GM21360 (cell line): ENCODE data around the gene SECISBP2L.
"Not testable (repeated sequence)": the region's sequence is repeated elsewhere in the genome, so short reads cannot be mapped to it uniquely, and the experiment has no call there.

Experiments used
- ATAC-seq: cut with Tn5 transposase; IDR thresholded peaks from one replicate; pipeline ENCODE4 v1.9.1; 2021; ENCODE audit warnings: mild to moderate bottlenecking, moderate library complexity; ENCODE audit not compliant: unreplicated experiment

The SECISBP2L gene

GRCh38 chr15:48996276-48996675, 50.0 kb downstream of the SECISBP2L start:
- no peak for ATAC-seq

GRCh38 chr15:48993380-48993779, 52.9 kb downstream of the SECISBP2L start:
- ATAC-seq: no peak

- ATAC-seq: peak; percentile 49
Observed at GRCh38 chr15:48992545-48992944, 53.7 kb downstream of the SECISBP2L start.

GRCh38 chr15:48992096-48992495, 54.1 kb downstream of the SECISBP2L start:
- no peak for ATAC-seq

GRCh38 chr15:48989170-48989569, 57.1 kb downstream of the SECISBP2L start:
- ATAC-seq: no peak

- no peak for ATAC-seq
Observed at GRCh38 chr15:48987142-48987541, 59.1 kb downstream of the SECISBP2L start.

GRCh38 chr15:48986240-48986639, 60.0 kb downstream of the SECISBP2L start:
- no peak for ATAC-seq

- no peak for ATAC-seq
Observed at GRCh38 chr15:48985516-48985915, 60.7 kb downstream of the SECISBP2L start.

GRCh38 chr15:48984811-48985352, 61.4 kb downstream of the SECISBP2L start:
- no peak for ATAC-seq

- ATAC-seq: no peak
Observed at GRCh38 chr15:48984021-48984710, 62.1 kb downstream of the SECISBP2L start.

GRCh38 chr15:48983300-48983699, 62.9 kb downstream of the SECISBP2L start:
- no peak for ATAC-seq

- ATAC-seq: no peak
Observed at GRCh38 chr15:48981941-48982340, 64.3 kb downstream of the SECISBP2L start.

GRCh38 chr15:48978638-48979037, 67.6 kb downstream of the SECISBP2L start:
- ATAC-seq: no peak

- ATAC-seq: no peak
Observed at GRCh38 chr15:48976444-48977088, 69.7 kb downstream of the SECISBP2L start.

GRCh38 chr15:48975472-48976419, 70.5 kb downstream of the SECISBP2L start:
- peak; percentile 94 for ATAC-seq

GRCh38 chr15:48974882-48975281, 71.4 kb downstream of the SECISBP2L start:
- ATAC-seq: no peak

GRCh38 chr15:48972750-48973503, 73.3 kb downstream of the SECISBP2L start:
- ATAC-seq: no peak

GRCh38 chr15:48970926-48971325, 75.3 kb downstream of the SECISBP2L start:
- not testable (repeated sequence) for ATAC-seq

- ATAC-seq: no peak
Observed at GRCh38 chr15:48968066-48968465, 78.2 kb downstream of the SECISBP2L start.

GRCh38 chr15:48967336-48967735, 78.9 kb downstream of the SECISBP2L start:
- no peak for ATAC-seq
